Psoas muscle (tissue), 8 donors: ENCODE data around the gene PACS2. TPM values are rescaled to one million over a fixed set of nuclear protein-coding genes. Genes with fewer than 3 reads are reported as not detected.

Experiments
- ATAC-seq, 4 donors: fragments of 200-7000 bp; cut with Tn5 transposase; one replicate each; pipeline ENCODE4 v1.9.1; 2020; ENCODE audit warnings: moderate library complexity in 3 of 4, mild to moderate bottlenecking in 2 of 4
- DNase-seq, 2 donors: peaks; one replicate each; pipeline ENCODE4 v3.0.0-alpha.2; 2020
- H3K27ac ChIP-seq: fragments of 200-600 bp; one replicate; pipeline ENCODE4 v1.8.0; 2022
- H3K27me3 ChIP-seq, 3 donors: fragments of 200-600 bp in 1 of 3; one replicate each; pipeline versions ENCODE4 v1.6.1 to v1.8.0; 2013 to 2022; ENCODE audit warnings: low read length in 2 of 3, mild to moderate bottlenecking in 2 of 3, moderate library complexity in 1 of 3; ENCODE audit not compliant: insufficient read depth in 3 of 3
- H3K36me3 ChIP-seq, 2 donors: fragments of 200-600 bp in 1 of 2; one replicate each; pipeline versions ENCODE4 v1.6.1 to v1.8.0; 2013 to 2022; ENCODE audit warnings: low read depth in 1 of 2, mild to moderate bottlenecking in 1 of 2, moderate library complexity in 1 of 2; ENCODE audit not compliant: insufficient read depth in 1 of 2
- H3K4me1 ChIP-seq: fragments of 200-600 bp; one replicate; pipeline ENCODE4 v1.8.0; 2022
- H3K4me3 ChIP-seq: fragments of 200-600 bp; one replicate; pipeline ENCODE4 v1.8.0; 2022; ENCODE audit warnings: mild to moderate bottlenecking
- H3K9me3 ChIP-seq: fragments of 200-600 bp; one replicate; pipeline ENCODE4 v1.8.0; 2022
- WGBS, 3 donors: extraction: QIAGEN DNeasy Blood & Tissue Kit; methylation state at CpG; one replicate each; pipeline versions ENCODE4 v1.1.6 to v1.1.7; 2013; 5-methylcytosine and 5-hydroxymethylcytosine counted together
- intact Hi-C, 2 donors: fragments of 100-400 bp; cut with DNase I; formaldehyde crosslinking; loops; one replicate each; pipeline versions ENCODE4 v1.11.0 to v1.14.2; 2022
- polyA plus RNA-seq, 3 donors: library from polyadenylated mRNA; stranded (reverse); fragments of 200-250 nt; gene quantifications; one replicate each; pipeline ENCODE4 v1.2.3, GENCODE V29; 2013
- total RNA-seq, 4 donors: library from RNA; stranded (reverse); fragmentation: NEBNext Ultra II Directional in 2 of 4; extraction: Animal tissue kit (Norgen Biotek cat#: 25700) in 2 of 4; gene quantifications; one replicate each; pipeline versions ENCODE4 v1.2.1 to v1.2.4, GENCODE V29; 2021 to 2023
- TF ChIP-seq, protein P1 (sequence below): fragments of 200-600 bp; IDR thresholded peaks from one replicate; pipeline ENCODE4 v1.8.0; 2022; ENCODE audit warnings: antibody characterized with exemption
- donor health status: healthy with polysubstance abuse.
- donor health status: DM: no; HTN: no; CAD: no; lungs with moderate emphysema.
- donor health status: Bipolar disorder and iron deficiency.
- donor health status: healthy.
- donor health status: DM: yes; HTN: yes; CAD: no.
- donor health status: DM: no; HTN: no; CAD: no.
- donor health status: DM: no; HTN: no; CAD: no.
- donor health status: DM: yes; HTN: yes; CAD: no.

The PACS2 gene
- total and polyA plus RNA-seq, 7 donors = 57.1 to 83.1 (median 72.8) TPM

DNA sequence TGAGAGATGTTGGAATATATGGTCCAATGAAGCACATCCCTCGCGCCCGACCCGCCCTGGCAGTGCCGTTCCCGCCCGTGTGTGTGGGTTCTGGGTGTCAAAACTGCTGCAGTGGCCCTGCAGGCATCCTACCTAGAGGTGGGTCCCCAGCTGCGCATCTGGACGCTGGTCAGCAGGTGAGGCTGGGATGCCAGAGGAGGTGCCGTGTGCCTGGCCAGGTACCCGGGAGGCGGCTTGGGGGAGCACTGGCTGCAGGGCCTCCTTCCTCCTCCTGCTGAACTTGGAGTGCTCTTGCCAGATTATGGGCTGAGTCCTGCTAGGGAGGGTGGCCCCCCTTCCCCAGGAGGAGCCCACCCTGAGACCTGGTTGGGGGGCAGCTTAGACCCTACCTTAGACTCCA is 110.3 kb downstream of the PACS2 start:
- no peak for DNase-seq
- H3K4me3 ChIP-seq = no peak overlapping the region
- intact Hi-C loops = no loop called here
- TF ChIP-seq, protein P1, sequence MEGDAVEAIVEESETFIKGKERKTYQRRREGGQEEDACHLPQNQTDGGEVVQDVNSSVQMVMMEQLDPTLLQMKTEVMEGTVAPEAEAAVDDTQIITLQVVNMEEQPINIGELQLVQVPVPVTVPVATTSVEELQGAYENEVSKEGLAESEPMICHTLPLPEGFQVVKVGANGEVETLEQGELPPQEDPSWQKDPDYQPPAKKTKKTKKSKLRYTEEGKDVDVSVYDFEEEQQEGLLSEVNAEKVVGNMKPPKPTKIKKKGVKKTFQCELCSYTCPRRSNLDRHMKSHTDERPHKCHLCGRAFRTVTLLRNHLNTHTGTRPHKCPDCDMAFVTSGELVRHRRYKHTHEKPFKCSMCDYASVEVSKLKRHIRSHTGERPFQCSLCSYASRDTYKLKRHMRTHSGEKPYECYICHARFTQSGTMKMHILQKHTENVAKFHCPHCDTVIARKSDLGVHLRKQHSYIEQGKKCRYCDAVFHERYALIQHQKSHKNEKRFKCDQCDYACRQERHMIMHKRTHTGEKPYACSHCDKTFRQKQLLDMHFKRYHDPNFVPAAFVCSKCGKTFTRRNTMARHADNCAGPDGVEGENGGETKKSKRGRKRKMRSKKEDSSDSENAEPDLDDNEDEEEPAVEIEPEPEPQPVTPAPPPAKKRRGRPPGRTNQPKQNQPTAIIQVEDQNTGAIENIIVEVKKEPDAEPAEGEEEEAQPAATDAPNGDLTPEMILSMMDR = no peak
- peaks cover 0 to 7% of the 10 kb centered on the region in 2 donors for H3K36me3 ChIP-seq
- ATAC-seq = no peak
- no peaks in the 10 kb centered on the region for H3K27me3 ChIP-seq
- H3K27ac ChIP-seq = no peak overlapping the region
- no peaks in the 10 kb centered on the region for H3K9me3 ChIP-seq
- peaks cover 16% of the 10 kb centered on the region for H3K4me1 ChIP-seq
- WGBS, 3 donors = 94 to 97% (median 96%) methylated on average over 12 of the region's 12 CpGs

DNA sequence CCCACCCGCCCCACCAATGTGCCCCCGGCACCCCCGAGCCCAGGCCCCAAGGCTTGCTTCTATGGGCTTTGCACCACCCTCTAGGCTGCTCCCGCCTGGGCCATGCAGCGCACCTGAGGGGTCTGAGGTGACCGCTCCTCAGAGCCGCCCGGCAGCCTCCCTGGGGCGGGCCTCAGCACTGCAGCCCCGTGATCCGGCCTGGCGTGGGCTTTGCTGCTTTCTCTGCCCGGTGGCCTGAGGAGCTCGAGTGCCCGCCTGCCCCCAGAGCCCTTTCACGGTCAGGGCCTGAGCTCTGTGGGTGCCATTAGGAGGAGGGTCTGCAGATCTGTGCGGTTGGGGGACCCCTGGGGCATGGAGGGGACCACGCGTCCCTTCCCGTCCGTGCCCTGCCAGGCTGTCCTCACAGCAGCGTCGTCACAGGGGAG is 111.3 kb downstream of the PACS2 start:
- peaks cover 0 to 7% of the 10 kb centered on the region in 2 donors for H3K36me3 ChIP-seq
- no peak for ATAC-seq
- peaks cover 11% of the 10 kb centered on the region for H3K4me1 ChIP-seq
- no peaks in the 10 kb centered on the region for H3K27me3 ChIP-seq
- TF ChIP-seq, protein P1 = no peak
- H3K4me3 ChIP-seq = no peak overlapping the region
- no peak for DNase-seq
- H3K27ac ChIP-seq = no peak overlapping the region
- intact Hi-C loops = no loop called here
- WGBS, 3 donors = 93 to 98% (median 94%) methylated on average over 21 to 23 of the region's 23 CpGs
- no peaks in the 10 kb centered on the region for H3K9me3 ChIP-seq

DNA sequence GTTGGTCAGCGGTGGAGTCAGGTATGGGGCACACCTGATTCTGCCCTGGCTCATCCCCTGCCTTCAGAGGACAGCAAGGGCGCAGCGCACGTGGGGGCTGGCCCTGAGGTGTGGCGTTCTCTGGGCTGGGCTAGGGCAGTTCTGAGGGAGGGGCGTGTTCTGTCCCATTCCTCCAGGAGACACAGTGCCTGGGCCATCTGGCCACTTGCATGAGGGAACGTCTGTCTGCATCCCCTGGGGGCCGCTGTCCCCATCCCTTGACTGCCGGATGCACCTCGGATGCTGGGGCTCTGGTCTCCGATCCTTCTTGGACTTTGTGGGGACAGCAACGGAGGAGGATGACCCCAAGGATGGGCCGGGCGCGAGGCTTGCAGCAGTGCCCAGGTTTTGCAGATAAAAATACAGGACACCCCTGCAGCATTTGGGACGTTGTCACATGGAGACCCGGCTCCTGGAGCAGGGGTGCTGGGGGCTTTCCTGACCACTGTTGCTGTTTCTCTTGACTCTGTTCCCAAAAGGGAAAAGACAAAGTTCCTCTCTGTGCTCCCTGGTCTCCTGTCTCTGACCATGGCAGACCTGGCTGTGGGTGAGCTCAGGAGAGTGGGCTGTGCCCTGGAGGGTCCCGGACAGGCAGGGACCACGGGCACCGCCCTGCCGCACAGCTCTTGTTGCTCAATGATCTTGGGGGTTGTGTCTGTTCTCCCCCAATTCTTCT is 112.0 kb downstream of the PACS2 start:
- Histone ChIP-seq H3K4me1 (peaks cover 4% of the 10 kb centered on the region), H3K36me3 (peaks cover 0 to 7% of the 10 kb centered on the region in 2 donors), H3K27me3 (no peaks in the 10 kb centered on the region), H3K27ac (no peak overlapping the region), H3K9me3 (no peaks in the 10 kb centered on the region), H3K4me3 (no peak overlapping the region)
- no peak for ATAC-seq
- 94 to 98% (median 96%) methylated on average over 21 of the region's 21 CpGs for WGBS, 3 donors
- no peak for DNase-seq
- intact Hi-C loops = no loop called here
- TF ChIP-seq, protein P1 = no peak

DNA sequence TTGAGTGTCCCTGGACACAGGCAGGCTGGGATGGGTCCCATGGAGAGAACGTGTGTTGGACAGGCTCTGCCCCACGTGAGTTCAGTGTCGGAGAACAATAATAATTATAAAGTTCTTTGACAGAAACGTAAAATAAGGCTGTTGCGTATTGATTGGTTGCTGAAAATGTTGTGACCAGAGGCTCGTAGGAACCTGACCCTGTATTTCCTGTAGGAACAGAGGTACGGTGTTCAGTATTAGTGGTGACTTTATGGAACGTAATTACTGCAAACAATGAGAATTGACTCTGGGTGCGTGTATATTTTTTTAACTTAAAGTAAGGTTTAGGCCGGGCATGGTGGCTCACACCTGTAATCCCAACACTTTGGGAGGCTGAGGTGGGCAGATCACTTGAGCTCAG is 112.9 kb downstream of the PACS2 start:
- intact Hi-C loops = no loop called here
- Histone ChIP-seq H3K27ac (no peak overlapping the region), H3K4me3 (no peak overlapping the region), H3K4me1 (no peaks in the 10 kb centered on the region), H3K9me3 (no peaks in the 10 kb centered on the region), H3K27me3 (no peaks in the 10 kb centered on the region), H3K36me3 (peaks cover 0 to 7% of the 10 kb centered on the region in 2 donors)
- no peak for ATAC-seq
- 97 to 98% (median 97%) methylated on average over 10 of the region's 10 CpGs for WGBS, 3 donors
- TF ChIP-seq, protein P1 = no peak
- no peak for DNase-seq
